ENCODE results near the gene WWC2.

GRCh38 chr4:183106839-183107238, 7.8 kb downstream of the WWC2 start:
- TF ChIP-seq EZH2 (IDR thresholded peaks at IDR 0.05) (no peak), POLR2AphosphoS5 (IDR thresholded peaks at IDR 0.05; ENCODE audit: borderline replicate concordance, low read depth, low read length) (no peak), FOXP2 (optimal IDR thresholded peaks at IDR 0.05; ENCODE audit: control extremely low read depth, extremely low read length, insufficient read depth) (no peak)
